ENCODE data around the gene PIK3R1. TPM values are rescaled to one million over a fixed set of nuclear protein-coding genes. Genes with fewer than 3 reads are reported as not detected.

Gene PIK3R1
- total RNA-seq, 4 donors from 2014 or later: 44.9 to 222 (median 81.6) TPM

GRCh38 chr5:68265822-68266395 is 50.4 kb downstream of the PIK3R1 start:
- 68 to 79% methylated on average over 3 of the region's 3 CpGs for whole genome bisulfite sequencing, 2 donors (ENCODE audit: low coverage in 1 of 2)
- TF ChIP-seq POLR2A (IDR thresholded peaks at IDR 0.05): no peak
- no peak for TF ChIP-seq EP300 (IDR thresholded peaks at IDR 0.05; ENCODE audit: low read depth)
- no peak for TF ChIP-seq CTCF (IDR thresholded peaks at IDR 0.05)
- no peak for TF ChIP-seq POLR2AphosphoS5 (IDR thresholded peaks at IDR 0.05)
- no peak overlapping the region for H3K4me3 ChIP-seq
- H3K27ac ChIP-seq: peak overlapping the region; percentile 62 to 76 (median 74)
- no peaks in the 10 kb centered on the region for H3K36me3 ChIP-seq
- no peak for DNase-seq
- intact Hi-C loops (cut with DNase I; ENCODE audit: low total_unique reads) (no loop called here), in situ Hi-C loops (cut with MboI; ENCODE audit: low pct_ligation_motif_present in 1 of 4, low pct_unique_long_range_greater_than_20kb in 1 of 4, low sequenced_read_pairs in 3 of 4) (loop anchor here in 1 of 4 donors (25.0 kb wide), 1 partner anchor 1029 kb away; no protein-coding TSS in a partner anchor)
- no peaks in the 10 kb centered on the region for H3K9me3 ChIP-seq
- H3K4me1 ChIP-seq: peaks cover 58 to 90% (median 74%) of the 10 kb centered on the region in 4 donors
- H3K27me3 ChIP-seq: no peaks in the 10 kb centered on the region

- intact Hi-C loops (cut with DNase I; ENCODE audit: low total_unique reads): no loop called here
- H3K4me1 ChIP-seq: peaks cover 64 to 90% (median 76%) of the 10 kb centered on the region in 4 donors
- H3K27ac ChIP-seq: peak overlapping the region; percentile 62 to 76 (median 74)
- H3K9me3 ChIP-seq: no peaks in the 10 kb centered on the region
- in situ Hi-C loops (cut with MboI; ENCODE audit: low pct_ligation_motif_present in 1 of 4, low pct_unique_long_range_greater_than_20kb in 1 of 4, low sequenced_read_pairs in 3 of 4): loop anchor here in 1 of 4 donors (25.0 kb wide), 1 partner anchor 1029 kb away; no protein-coding TSS in a partner anchor
- no peak overlapping the region for H3K4me3 ChIP-seq
- no peaks in the 10 kb centered on the region for H3K27me3 ChIP-seq
- WGBS, 2 donors (ENCODE audit: low coverage in 1 of 2): 66 to 67% methylated on average over 1 of the region's 1 CpG
- no peaks in the 10 kb centered on the region for H3K36me3 ChIP-seq
- TF ChIP-seq POLR2AphosphoS5 (IDR thresholded peaks at IDR 0.05): no peak
- TF ChIP-seq CTCF (IDR thresholded peaks at IDR 0.05): no peak
- TF ChIP-seq EP300 (IDR thresholded peaks at IDR 0.05; ENCODE audit: low read depth): no peak
- TF ChIP-seq POLR2A (IDR thresholded peaks at IDR 0.05): no peak
- DNase-seq: no peak
These were observed 50.9 kb downstream of the PIK3R1 start for GRCh38 chr5:68266457-68266856.

- no peak overlapping the region for H3K4me3 ChIP-seq
- TF ChIP-seq CTCF (IDR thresholded peaks at IDR 0.05) (no peak), POLR2A (IDR thresholded peaks at IDR 0.05) (no peak), POLR2AphosphoS5 (IDR thresholded peaks at IDR 0.05) (no peak), EP300 (IDR thresholded peaks at IDR 0.05; ENCODE audit: low read depth) (no peak)
- intact Hi-C loops (cut with DNase I; ENCODE audit: low total_unique reads): no loop called here
These were observed 51.5 kb downstream of the PIK3R1 start for GRCh38 chr5:68267066-68267465.

GRCh38 chr5:68268101-68268851 is 52.7 kb downstream of the PIK3R1 start:
- DNase-seq: no peak
- no peaks in the 10 kb centered on the region for H3K9me3 ChIP-seq
- no peaks in the 10 kb centered on the region for H3K36me3 ChIP-seq
- no peak overlapping the region for H3K4me3 ChIP-seq
- H3K27me3 ChIP-seq: no peaks in the 10 kb centered on the region
- in situ Hi-C loops (cut with MboI; ENCODE audit: low pct_ligation_motif_present in 1 of 4, low pct_unique_long_range_greater_than_20kb in 1 of 4, low sequenced_read_pairs in 3 of 4) (loop anchor here in 1 of 4 donors (25.0 kb wide), 1 partner anchor 1031 kb away; no protein-coding TSS in a partner anchor), intact Hi-C loops (cut with DNase I; ENCODE audit: low total_unique reads) (no loop called here)
- H3K4me1 ChIP-seq: peaks cover 65 to 94% (median 82%) of the 10 kb centered on the region in 4 donors
- 7 to 21% methylated on average over 3 of the region's 3 CpGs for WGBS, 2 donors (ENCODE audit: low coverage in 1 of 2)
- peak overlapping the region; percentile 62 to 76 (median 74) for H3K27ac ChIP-seq
- TF ChIP-seq EP300 (IDR thresholded peaks at IDR 0.05; ENCODE audit: low read depth): no peak
- TF ChIP-seq POLR2AphosphoS5 (IDR thresholded peaks at IDR 0.05): no peak
- TF ChIP-seq POLR2A (IDR thresholded peaks at IDR 0.05): no peak
- no peak for TF ChIP-seq CTCF (IDR thresholded peaks at IDR 0.05)

More at GRCh38 chr5:68267066-68267465, 51.5 kb downstream of the PIK3R1 start:
- in situ Hi-C loops (cut with MboI; ENCODE audit: low pct_ligation_motif_present in 1 of 4, low pct_unique_long_range_greater_than_20kb in 1 of 4, low sequenced_read_pairs in 3 of 4): loop anchor here in 1 of 4 donors (25.0 kb wide), 1 partner anchor 1030 kb away; no protein-coding TSS in a partner anchor
- H3K9me3 ChIP-seq: no peaks in the 10 kb centered on the region
- peaks cover 65 to 85% (median 77%) of the 10 kb centered on the region in 4 donors for H3K4me1 ChIP-seq
- WGBS, 2 donors (ENCODE audit: low coverage in 1 of 2): 23 to 26% methylated on average over 4 of the region's 4 CpGs
- H3K36me3 ChIP-seq: no peaks in the 10 kb centered on the region
- H3K27ac ChIP-seq: peak overlapping the region; percentile 62 to 76 (median 74)
- no peaks in the 10 kb centered on the region for H3K27me3 ChIP-seq
- DNase-seq: no peak
